Measurements from ENCODE around the gene CLCN3. TPM values are rescaled to one million over a fixed set of nuclear protein-coding genes. Genes with fewer than 3 reads are reported as not detected.
A peak's percentile ranks its signal among the peaks of the same experiment; 100 is the strongest.

Gene CLCN3
- total and polyA plus RNA-seq, 9 of the 15 experiments (the other 6 are each of a cell fraction or from before 2014, with no cell fraction given), result 12.7 to 60.6 (median 38.5) TPM

- no peak for TF ChIP-seq ZNF707 (CRISPR knock-in tag; conservative IDR thresholded peaks at IDR 0.05)
- no peak for TF ChIP-seq HDAC3 (IDR thresholded peaks at IDR 0.05; ENCODE audit: borderline replicate concordance, partially characterized antibody)
- no peak for TF ChIP-seq FOXP4 (CRISPR knock-in tag; IDR thresholded peaks at IDR 0.05; ENCODE audit: borderline replicate concordance)
- TF ChIP-seq NCOA6 (IDR thresholded peaks at IDR 0.05), result no peak
- no peak for TF ChIP-seq ZNF280B (CRISPR knock-in tag; IDR thresholded peaks at IDR 0.05)
- peak; percentile 9; the same call in 1 of the 2 replicates for TF ChIP-seq STAT5A (IDR thresholded peaks at IDR 0.05; ENCODE audit: borderline replicate concordance, low read length)
- TF ChIP-seq ZFX (CRISPR knock-in tag; IDR thresholded peaks at IDR 0.05), result no peak
- peak; percentile 95 for TF ChIP-seq POLR2A (conservative IDR thresholded peaks at IDR 0.05)
- no peak for TF ChIP-seq MYBL2 (IDR thresholded peaks at IDR 0.05; ENCODE audit: low read depth)
- TF ChIP-seq MYBL2 (CRISPR knock-in tag; IDR thresholded peaks at IDR 0.05; ENCODE audit: borderline replicate concordance), result no peak
- no peak; the same call in 1 of the 2 replicates for TF ChIP-seq HINFP (tag; conservative IDR thresholded peaks at IDR 0.05; ENCODE audit: low read depth)
- no peak for TF ChIP-seq NFE2L1 (tag; IDR thresholded peaks at IDR 0.05; ENCODE audit: borderline replicate concordance, low read depth)
- no peak for TF ChIP-seq NR3C1 (CRISPR knock-in tag; IDR thresholded peaks at IDR 0.05)
- 0 out of 2 replicates have a peak, but pooled peaks have one; percentile 19 for TF ChIP-seq ZNF174 (CRISPR knock-in tag; IDR thresholded peaks at IDR 0.05)
- TF ChIP-seq PBX2 (CRISPR knock-in tag; IDR thresholded peaks at IDR 0.05; ENCODE audit: low read depth), result no peak
- peak; percentile 20; the same call in 1 of the 2 replicates for TF ChIP-seq PBX2 (tag; conservative IDR thresholded peaks at IDR 0.05; ENCODE audit: low read depth)
- TF ChIP-seq ZNF785 (CRISPR knock-in tag; IDR thresholded peaks at IDR 0.05), result no peak
- no peak for TF ChIP-seq THAP7 (CRISPR knock-in tag; IDR thresholded peaks at IDR 0.05)
Observed at GRCh38 chr4:169659716-169660670, 39.6 kb downstream of the CLCN3 start (continued).

Measured in K562 (cell line).